Brain pericyte (primary cell): ENCODE measurements around the gene CUTA.
"Not testable (repeated sequence)": the region's sequence is repeated elsewhere in the genome, so short reads cannot be mapped to it uniquely, and the experiment has no call there.

Source experiments
- DNase-seq: peaks from one replicate; pipeline ENCODE4 v3.0.0-alpha.2; 2012; ENCODE audit warnings: low read depth, low spot score

Gene CUTA

DNA sequence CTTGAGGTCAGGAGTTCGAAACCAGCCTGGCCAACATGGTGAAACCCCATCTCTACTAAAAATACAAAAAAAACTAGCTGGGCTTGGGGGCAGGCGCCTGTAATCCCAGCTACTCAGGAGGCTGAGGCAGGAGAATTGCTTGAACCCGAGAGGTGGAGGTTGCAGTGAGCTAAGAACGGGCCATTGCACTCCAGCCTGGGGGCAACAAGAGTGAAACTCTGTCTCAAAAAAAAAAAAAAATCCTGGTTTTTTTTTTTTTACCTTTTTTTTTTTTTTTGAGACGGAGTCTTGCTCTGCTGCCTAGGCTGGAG, 50.2 kb downstream of the CUTA start:
- not testable (repeated sequence) for DNase-seq

DNA sequence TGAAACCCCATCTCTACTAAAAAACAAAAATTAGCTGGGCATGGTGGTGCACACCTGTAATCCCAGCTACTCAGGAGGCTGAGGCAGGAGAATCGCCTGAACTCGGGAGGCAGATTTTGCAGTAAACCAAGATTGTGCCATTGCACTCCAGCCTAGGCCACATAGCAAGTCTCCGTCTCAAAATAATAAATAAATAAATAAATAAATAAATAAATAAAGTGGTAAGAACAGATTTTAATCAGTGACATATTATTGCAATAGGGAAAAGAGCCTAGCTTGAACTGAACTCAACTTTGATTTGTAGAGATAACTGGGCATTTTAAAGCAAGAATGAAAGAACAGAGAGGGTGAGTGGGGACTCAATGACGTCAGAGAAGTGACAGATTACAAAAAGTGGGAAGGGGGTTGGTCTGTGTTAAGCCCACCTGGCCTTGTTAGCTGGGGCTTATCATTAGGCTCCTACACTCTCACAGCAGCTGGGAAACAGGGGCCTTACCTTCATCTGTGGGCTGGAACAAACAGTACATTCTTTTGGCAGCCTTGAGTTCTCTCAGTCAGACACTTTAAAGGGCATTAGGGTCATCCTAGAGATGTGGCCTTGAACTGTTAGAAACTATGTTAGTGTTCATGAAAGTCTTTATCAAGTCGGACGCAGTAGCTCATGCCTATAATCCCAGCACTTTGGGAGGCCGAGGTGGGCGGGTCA, 50.7 kb downstream of the CUTA start:
- DNase-seq: no peak
